Common myeloid progenitor, CD34-positive (primary cell): ENCODE measurements around the gene COL4A2.

Source experiments
- CTCF ChIA-PET: fragments of 350-600 bp; sonication (Branson Sonifier 250); formaldehyde crosslinking; loops from one replicate; lab custom pipeline; 2021; ENCODE audit warnings: antibody characterized with exemption; lab: Charles Lee
- POLR2A ChIA-PET: fragments of 350-600 bp; sonication (Branson Sonifier 250); formaldehyde crosslinking; loops from one replicate; lab custom pipeline; 2021; ENCODE audit warnings: antibody characterized with exemption; lab: Charles Lee
- DNase-seq, 3 donors: peaks; one replicate each; pipeline versions ENCODE4 v3.0.0 to v3.0.0-alpha.2; 2013
- H3K27ac ChIP-seq, 2 experiments: 1 replicate in 1 of 2; 2 replicates in 1 of 2; pipeline ENCODE4 v1.7.0; 2013; ENCODE audit warnings: inconsistent platforms in 2 of 2, low read length in 2 of 2, mild to moderate bottlenecking in 2 of 2, low read depth in 1 of 2, moderate library complexity in 1 of 2; ENCODE audit not compliant: severe bottlenecking in 2 of 2, insufficient read depth in 1 of 2, poor library complexity in 1 of 2
- H3K27me3 ChIP-seq, 5 experiments: replicated peaks in 2 of 5; 1 replicate in 3 of 5; 2 replicates in 2 of 5; pipeline versions ENCODE4 v1.6.1 to v1.7.0; 2013; ENCODE audit warnings: low read length in 4 of 5, mild to moderate bottlenecking in 2 of 5, moderate library complexity in 2 of 5, inconsistent platforms in 1 of 5; ENCODE audit not compliant: insufficient read depth in 5 of 5, control insufficient read depth in 4 of 5
- H3K36me3 ChIP-seq, 4 experiments: 1 replicate in 2 of 4; 2 replicates in 2 of 4; pipeline versions ENCODE4 v1.6.1 to v1.7.0; 2013; ENCODE audit warnings: low read length in 3 of 4, control low read depth in 1 of 4, mild to moderate bottlenecking in 1 of 4; ENCODE audit not compliant: control insufficient read depth in 4 of 4, insufficient read depth in 4 of 4
- H3K4me1 ChIP-seq, 4 experiments: 1 replicate in 3 of 4; 2 replicates in 1 of 4; pipeline versions ENCODE4 v1.6.1 to v1.7.1; 2013; ENCODE audit warnings: low read length in 3 of 4, mild to moderate bottlenecking in 3 of 4, control low read depth in 1 of 4, inconsistent platforms in 1 of 4, moderate library complexity in 1 of 4; ENCODE audit not compliant: control insufficient read depth in 4 of 4, insufficient read depth in 4 of 4; ENCODE audit errors: control extremely low read depth in 1 of 4
- H3K4me3 ChIP-seq, 7 experiments: 1 replicate in 4 of 7; 2 replicates in 3 of 7; pipeline versions ENCODE4 v1.5.1 to v1.7.0; 2013; ENCODE audit warnings: mild to moderate bottlenecking in 7 of 7, low read length in 6 of 7, moderate library complexity in 6 of 7, inconsistent platforms in 2 of 7, low read depth in 2 of 7, control low read depth in 1 of 7; ENCODE audit not compliant: insufficient read depth in 4 of 7, control insufficient read depth in 1 of 7; ENCODE audit errors: extremely low read depth in 1 of 7
- H3K9me3 ChIP-seq, 5 experiments: 1 replicate in 4 of 5; 2 replicates in 1 of 5; pipeline versions ENCODE4 v1.6.1 to v1.7.1; 2013; ENCODE audit warnings: low read length in 4 of 5, mild to moderate bottlenecking in 2 of 5, inconsistent platforms in 1 of 5, low read depth in 1 of 5, moderate library complexity in 1 of 5; ENCODE audit not compliant: control insufficient read depth in 4 of 5, insufficient read depth in 2 of 5; ENCODE audit errors: control extremely low read depth in 1 of 5
- WGBS: methylation state at CpG from one replicate; pipeline ENCODE4 v1.1.5; 2013; ENCODE audit not compliant: insufficient coverage; 5-methylcytosine and 5-hydroxymethylcytosine counted together

The COL4A2 gene

GRCh38 chr13:110463156-110463555 is 156.1 kb downstream of the COL4A2 start:
- Histone ChIP-seq H3K27ac (no peak overlapping the region), H3K9me3 (peaks cover 0 to 2% (median 0%) of the 10 kb centered on the region in 5 experiments), H3K36me3 (no peaks in the 10 kb centered on the region), H3K27me3 (peaks cover 0 to 20% (median 10%) of the 10 kb centered on the region in 5 experiments), H3K4me1 (no peaks in the 10 kb centered on the region), H3K4me3 (no peak overlapping the region)
- 72% methylated on average over 8 of the region's 8 CpGs for WGBS
- ChIA-PET CTCF (no interaction called here), POLR2A (no interaction called here)
- DNase-seq, result no peak

GRCh38 chr13:110463871-110464510 is 156.9 kb downstream of the COL4A2 start:
- peaks cover 0 to 14% (median 6%) of the 10 kb centered on the region in 5 experiments for H3K27me3 ChIP-seq
- H3K27ac ChIP-seq, result no peak overlapping the region
- CTCF ChIA-PET, result interaction anchor here (0.7 to 3.2 kb wide), 2 partner anchors 9 to 14 kb away, joined by 3 to 17 read pairs; no protein-coding TSS in a partner anchor
- 68% methylated on average over 5 of the region's 6 CpGs for WGBS
- POLR2A ChIA-PET, result no interaction called here
- H3K9me3 ChIP-seq, result peaks cover 0 to 2% (median 0%) of the 10 kb centered on the region in 5 experiments
- no peak overlapping the region for H3K4me3 ChIP-seq
- H3K4me1 ChIP-seq, result no peaks in the 10 kb centered on the region
- H3K36me3 ChIP-seq, result no peaks in the 10 kb centered on the region
- DNase-seq, result peak in 1 of 3 donors; percentile 30

GRCh38 chr13:110464556-110465333 is 157.7 kb downstream of the COL4A2 start:
- no peak for DNase-seq
- Histone ChIP-seq H3K27me3 (peaks cover 0 to 14% (median 5%) of the 10 kb centered on the region in 5 experiments), H3K27ac (no peak overlapping the region), H3K4me1 (no peaks in the 10 kb centered on the region), H3K36me3 (no peaks in the 10 kb centered on the region), H3K9me3 (peaks cover 0 to 2% (median 0%) of the 10 kb centered on the region in 5 experiments), H3K4me3 (no peak overlapping the region)
- ChIA-PET CTCF (interaction anchor here (0.7 to 3.2 kb wide), 2 partner anchors 10 to 15 kb away, joined by 3 to 17 read pairs; no protein-coding TSS in a partner anchor), POLR2A (no interaction called here)
- WGBS, result 87% methylated on average over 18 of the region's 22 CpGs

DNA sequence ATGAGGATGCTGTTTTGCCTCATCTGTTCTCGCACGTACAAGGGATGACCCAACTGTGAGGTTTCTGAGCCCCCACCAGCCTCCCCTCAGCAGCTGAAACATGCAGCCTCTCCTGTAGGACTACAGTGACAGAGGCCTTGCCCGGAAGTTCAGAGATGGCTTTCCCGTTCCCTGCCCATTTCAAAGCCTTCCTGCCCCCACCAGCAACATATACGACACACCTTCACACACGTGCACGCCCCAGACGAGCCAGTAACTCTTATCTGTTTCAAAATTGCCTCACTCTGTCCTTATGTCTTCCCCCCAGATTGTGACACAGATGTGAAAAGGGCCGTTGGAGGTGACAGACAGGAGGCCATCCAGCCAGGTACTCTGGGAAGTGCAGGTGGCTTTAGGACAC is 158.6 kb downstream of the COL4A2 start:
- whole genome bisulfite sequencing, result 96% methylated on average over 9 of the region's 9 CpGs
- CTCF ChIA-PET, result interaction anchor here (3.2 kb wide), 1 partner anchor 11 kb away, joined by 17 read pairs; no protein-coding TSS in a partner anchor

GRCh38 chr13:110466266-110466915 is 159.3 kb downstream of the COL4A2 start:
- H3K4me3 ChIP-seq, result no peak overlapping the region
- WGBS, result 90% methylated on average over 4 of the region's 6 CpGs

More for the DNA sequence above, 158.6 kb downstream of the COL4A2 start:
- Histone ChIP-seq H3K27ac (no peak overlapping the region), H3K9me3 (peaks cover 0 to 2% (median 0%) of the 10 kb centered on the region in 5 experiments), H3K4me1 (peaks cover 0 to 5% (median 2%) of the 10 kb centered on the region in 4 experiments), H3K27me3 (peaks cover 0 to 19% (median 4%) of the 10 kb centered on the region in 5 experiments), H3K4me3 (no peak overlapping the region), H3K36me3 (no peaks in the 10 kb centered on the region)
- DNase-seq, result no peak
- POLR2A ChIA-PET, result no interaction called here

GRCh38 chr13:110467516-110468110 is 160.5 kb downstream of the COL4A2 start:
- Histone ChIP-seq H3K4me1 (peaks cover 0 to 13% (median 6%) of the 10 kb centered on the region in 4 experiments), H3K9me3 (peaks cover 0 to 2% (median 0%) of the 10 kb centered on the region in 5 experiments), H3K27me3 (peaks cover 0 to 18% (median 9%) of the 10 kb centered on the region in 5 experiments), H3K36me3 (no peaks in the 10 kb centered on the region), H3K4me3 (no peak overlapping the region), H3K27ac (no peak overlapping the region)
- WGBS, result 98% methylated on average over 13 of the region's 13 CpGs
- CTCF ChIA-PET, result no interaction called here
- no peak for DNase-seq
- POLR2A ChIA-PET, result no interaction called here

More at GRCh38 chr13:110466266-110466915, 159.3 kb downstream of the COL4A2 start:
- DNase-seq, result no peak
- ChIA-PET CTCF (interaction anchor here (3.2 kb wide), 1 partner anchor 12 kb away, joined by 17 read pairs; no protein-coding TSS in a partner anchor), POLR2A (no interaction called here)
- Histone ChIP-seq H3K9me3 (peaks cover 0 to 2% (median 0%) of the 10 kb centered on the region in 5 experiments), H3K27ac (no peak overlapping the region), H3K36me3 (no peaks in the 10 kb centered on the region), H3K27me3 (peaks cover 0 to 19% (median 7%) of the 10 kb centered on the region in 5 experiments), H3K4me1 (peaks cover 0 to 9% (median 4%) of the 10 kb centered on the region in 4 experiments)
